ENCODE results near the gene PSG5.
"Not testable (repeated sequence)": the region's sequence is repeated elsewhere in the genome, so short reads cannot be mapped to it uniquely, and the experiment has no call there.

PSG5 gene

GRCh38 chr19:43207174-43207573 is 20.8 kb upstream of the PSG5 start:
- not testable (repeated sequence) for DNase-seq (ENCODE audit: low read depth); H3K4me3 ChIP-seq (ENCODE audit: low read length)
- peak; percentile 71 for TF ChIP-seq CTCF (conservative IDR thresholded peaks at IDR 0.05; ENCODE audit: low read depth, low read length)

- not testable (repeated sequence) for DNase-seq (ENCODE audit: low read depth)
- H3K4me3 ChIP-seq (ENCODE audit: low read length), result peak within 1 kb of the TSS; percentile 37
Observed at GRCh38 chr19:43205471-43206105, 19.3 kb upstream of the PSG5 start, which contains the start of gene PSG4. TSS of gene PSG4 (minus strand) at chr19:43205638. CDS start at chr19:43205536, 102 bp downstream.

- peak overlapping the region; percentile 3 for H3K4me3 ChIP-seq (ENCODE audit: low read length)
- DNase-seq (ENCODE audit: low read depth), result not testable (repeated sequence)
Observed at GRCh38 chr19:43203611-43204010, 17.3 kb upstream of the PSG5 start.

- H3K4me3 ChIP-seq (ENCODE audit: low read length); DNase-seq (ENCODE audit: low read depth): not testable (repeated sequence)
Observed at GRCh38 chr19:43201891-43202290, 15.6 kb upstream of the PSG5 start.

GRCh38 chr19:43201337-43201801 is 15.0 kb upstream of the PSG5 start:
- not testable (repeated sequence) for H3K4me3 ChIP-seq (ENCODE audit: low read length)
- DNase-seq (ENCODE audit: low read depth), result peak; percentile 75

GRCh38 chr19:43198686-43199419 is 12.5 kb upstream of the PSG5 start:
- not testable (repeated sequence) for H3K4me3 ChIP-seq (ENCODE audit: low read length); DNase-seq (ENCODE audit: low read depth)
- TF ChIP-seq CTCF (conservative IDR thresholded peaks at IDR 0.05; ENCODE audit: low read depth, low read length), result peak; percentile 18

GRCh38 chr19:43197666-43198397 is 11.5 kb upstream of the PSG5 start:
- not testable (repeated sequence) for H3K4me3 ChIP-seq (ENCODE audit: low read length); DNase-seq (ENCODE audit: low read depth)

- not testable (repeated sequence) for DNase-seq (ENCODE audit: low read depth); H3K4me3 ChIP-seq (ENCODE audit: low read length)
Observed at GRCh38 chr19:43194397-43194796, 8.1 kb upstream of the PSG5 start.

GRCh38 chr19:43192381-43193155 is 6.2 kb upstream of the PSG5 start:
- not testable (repeated sequence) for H3K4me3 ChIP-seq (ENCODE audit: low read length); DNase-seq (ENCODE audit: low read depth)

GRCh38 chr19:43188092-43188491 is 1.8 kb upstream of the PSG5 start:
- not testable (repeated sequence) for H3K4me3 ChIP-seq (ENCODE audit: low read length); DNase-seq (ENCODE audit: low read depth)
- peak; percentile 46 for TF ChIP-seq CTCF (conservative IDR thresholded peaks at IDR 0.05; ENCODE audit: low read depth, low read length)

GRCh38 chr19:43181869-43182771 is 4.2 kb downstream of the PSG5 start:
- DNase-seq (ENCODE audit: low read depth), result peak; percentile 72
- not testable (repeated sequence) for H3K4me3 ChIP-seq (ENCODE audit: low read length)

GRCh38 chr19:43179569-43180147 is 6.7 kb downstream of the PSG5 start:
- not testable (repeated sequence) for H3K4me3 ChIP-seq (ENCODE audit: low read length); DNase-seq (ENCODE audit: low read depth)

- DNase-seq (ENCODE audit: low read depth); H3K4me3 ChIP-seq (ENCODE audit: low read length): not testable (repeated sequence)
Observed at GRCh38 chr19:43178577-43178976, 7.8 kb downstream of the PSG5 start.
